K562 (cell line): Measurements from ENCODE around the gene ZNF544. TPM values are rescaled to one million over a fixed set of nuclear protein-coding genes. Genes with fewer than 3 reads are reported as not detected.

Source experiments
- ASH1L ChIP-seq: fragments of 450-650 bp; IDR thresholded peaks from 2 replicates; pipeline ENCODE4 v1.6.1; 2018; ENCODE audit warnings: borderline replicate concordance, mild to moderate bottlenecking, low read depth; ENCODE audit not compliant: partially characterized antibody
- ETV1 ChIP-seq: fragments of 450-650 bp; conservative IDR thresholded peaks from 2 replicates; pipeline ENCODE4 v1.6.1; 2016; ENCODE audit warnings: missing genetic modification characterization, control low read depth, low read depth, missing compliant biosample characterization
- FOSL1 ChIP-seq: fragments of 200-800 bp; sonication (Bioruptor generic); conservative IDR thresholded peaks from 2 replicates; pipeline ENCODE4 v1.6.1; 2016; ENCODE audit warnings: missing genetic modification characterization, missing compliant biosample characterization
- GATAD2A ChIP-seq: fragments of 450-650 bp; IDR thresholded peaks from 2 replicates; pipeline ENCODE4 v1.6.1; 2017
- HDAC3 ChIP-seq: fragments of 450-650 bp; IDR thresholded peaks from 2 replicates; pipeline ENCODE4 v1.6.1; 2018; ENCODE audit warnings: borderline replicate concordance, mild to moderate bottlenecking, moderate library complexity; ENCODE audit not compliant: partially characterized antibody
- KLF13 ChIP-seq: fragments of 450-650 bp; IDR thresholded peaks from 2 replicates; pipeline ENCODE4 v1.6.1; 2016; ENCODE audit warnings: missing genetic modification characterization, low read depth, mild to moderate bottlenecking, missing compliant biosample characterization, moderate library complexity, borderline replicate concordance
- LCOR ChIP-seq: sonication (generic); formaldehyde crosslinking; IDR thresholded peaks from 2 replicates; pipeline ENCODE4 v1.8.0; 2022; ENCODE audit warnings: mild to moderate bottlenecking, missing genetic modification reagents
- MEIS2 ChIP-seq: fragments of 450-650 bp; IDR thresholded peaks from 2 replicates; pipeline ENCODE4 v1.6.1; 2014; ENCODE audit warnings: mild to moderate bottlenecking; ENCODE audit not compliant: partially characterized antibody
- PTRF ChIP-seq: fragments of 450-650 bp; IDR thresholded peaks from 2 replicates; pipeline ENCODE4 v1.6.1; 2016; ENCODE audit warnings: mild to moderate bottlenecking, missing genetic modification characterization, missing compliant biosample characterization
- RAD21 ChIP-seq, 2 experiments: fragments of 250-450 bp in 1 of 2; fragments of 450-650 bp in 1 of 2; sonication (Bioruptor Pico) in 1 of 2; formaldehyde crosslinking in 1 of 2; IDR thresholded peaks in 1 of 2; conservative IDR thresholded peaks in 1 of 2; 2 replicates each; pipeline versions ENCODE4 v1.4.0 to v1.8.0; 2020 to 2022; ENCODE audit warnings: mild to moderate bottlenecking in 2 of 2, moderate library complexity in 1 of 2
- SMARCA5 ChIP-seq: fragments of 450-650 bp; IDR thresholded peaks from 2 replicates; pipeline ENCODE4 v1.6.1; 2016
- SMARCB1 ChIP-seq: IDR thresholded peaks from 2 replicates; pipeline ENCODE4 v1.6.1; 2011; ENCODE audit warnings: improper control_type of control experiment, low read depth; ENCODE audit not compliant: insufficient read length
- TEAD2 ChIP-seq: fragments of 450-650 bp; IDR thresholded peaks from 2 replicates; pipeline ENCODE4 v1.6.1; 2016; ENCODE audit warnings: missing genetic modification characterization, control low read depth, missing compliant biosample characterization
- THRAP3 ChIP-seq: fragments of 450-650 bp; IDR thresholded peaks from 2 replicates; pipeline ENCODE4 v1.6.1; 2016; ENCODE audit warnings: mild to moderate bottlenecking, inconsistent platforms, borderline replicate concordance
- TRIM24 ChIP-seq, 2 experiments: fragments of 450-650 bp; IDR thresholded peaks; 2 replicates each; pipeline ENCODE4 v1.6.1; 2016
- ZC3H8 ChIP-seq: fragments of 450-650 bp; IDR thresholded peaks from 2 replicates; pipeline ENCODE4 v1.6.1; 2017
- polyA plus RNA-seq, 8 experiments: library from polyadenylated mRNA; depleted of rRNA in 4 of 8; stranded (reverse) in 5 of 8; unstranded in 3 of 8; fragments of >200 nt; fragmentation: Nextera tagmentation in 2 of 8; fragmentation: Illumina TruSeq in 1 of 8; extraction: Ambion mirVana in 2 of 8; extraction: Trizol in 1 of 8; gene quantifications; 2 replicates each; pipeline versions ENCODE4 v1.2.1 to v1.2.3, GENCODE V29; 2011 to 2014; ENCODE audit warnings: inconsistent platforms in 1 of 8, missing spikeins in 1 of 8
- total RNA-seq, 7 experiments: library from RNA; depleted of rRNA in 6 of 7; stranded (reverse); fragments of >200 nt in 6 of 7; fragmentation: Illumina TruSeq in 2 of 7; extraction: Trizol in 2 of 7; gene quantifications; 2 replicates each; pipeline versions ENCODE4 v1.2.1 to v1.2.3, GENCODE V29; 2011 to 2021; ENCODE audit warnings: low replicate concordance in 1 of 7
- TF ChIP-seq, protein P1 (sequence below): fragments of 450-650 bp; IDR thresholded peaks from 2 replicates; pipeline ENCODE4 v1.6.1; 2016; ENCODE audit warnings: missing biosample characterization, missing genetic modification characterization
- TF ChIP-seq, protein P2 (sequence below): fragments of 450-650 bp; IDR thresholded peaks from 2 replicates; pipeline ENCODE4 v1.7.1; 2018; ENCODE audit warnings: mild to moderate bottlenecking, low read depth; ENCODE audit not compliant: partially characterized antibody
- TF ChIP-seq, protein P3 (sequence below): IDR thresholded peaks from 2 replicates; pipeline ENCODE4 v1.6.1; 2016; ENCODE audit warnings: missing genetic modification characterization, missing compliant biosample characterization
- TF ChIP-seq, protein P4 (sequence below): fragments of 450-650 bp; conservative IDR thresholded peaks from 2 replicates; pipeline ENCODE4 v1.6.1; 2016; ENCODE audit warnings: missing genetic modification characterization, low read depth, mild to moderate bottlenecking, control low read depth, missing compliant biosample characterization

ZNF544 gene
- total and polyA plus RNA-seq, 9 of the 15 experiments (the other 6 are each of a cell fraction or from before 2014, with no cell fraction given) = 23.6 to 59.0 (median 41.4) TPM

DNA sequence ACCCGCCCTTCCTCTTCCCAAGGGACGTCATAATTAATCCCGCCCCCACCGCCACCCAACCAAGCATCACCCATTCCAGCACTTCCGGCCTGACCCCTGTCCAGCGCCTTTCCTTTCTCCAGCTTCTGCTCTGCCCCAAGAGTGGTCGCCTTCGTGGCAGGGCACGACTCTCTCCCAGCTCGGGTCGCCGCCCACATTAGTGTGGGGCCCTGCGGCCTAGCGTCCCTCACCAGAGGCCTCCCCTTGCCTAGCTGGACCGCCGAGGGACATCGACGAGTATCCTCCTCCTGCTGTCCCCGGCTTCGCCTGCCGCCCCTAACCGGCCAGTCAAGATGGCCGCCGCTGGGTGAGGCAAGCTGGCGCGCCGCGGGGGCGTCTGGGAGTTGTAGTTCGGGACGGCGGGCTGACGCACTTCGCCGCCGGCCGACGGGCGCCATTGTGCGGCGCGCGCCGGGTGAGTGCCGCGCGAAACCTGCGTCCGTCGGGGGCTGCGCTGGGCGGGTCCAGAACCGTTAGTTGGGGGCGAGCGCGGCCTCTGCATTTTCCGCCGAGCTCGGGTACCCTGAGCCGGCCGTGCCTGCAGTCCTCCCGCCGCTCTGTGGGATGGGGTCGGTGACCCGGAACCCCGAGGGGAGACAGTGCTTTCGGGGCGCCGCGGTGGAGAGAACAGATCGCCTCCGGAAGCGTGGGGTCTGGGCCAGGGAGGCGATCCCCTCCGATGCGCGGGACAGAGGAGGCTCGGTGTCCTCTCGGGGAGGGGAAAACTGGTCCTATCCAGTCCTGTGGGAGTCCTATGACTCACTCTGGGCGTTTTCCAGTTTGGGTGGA lies 45.5 kb upstream of the ZNF544 start, which contains the start of gene ZNF274 (continued):
- TF ChIP-seq, protein P1, sequence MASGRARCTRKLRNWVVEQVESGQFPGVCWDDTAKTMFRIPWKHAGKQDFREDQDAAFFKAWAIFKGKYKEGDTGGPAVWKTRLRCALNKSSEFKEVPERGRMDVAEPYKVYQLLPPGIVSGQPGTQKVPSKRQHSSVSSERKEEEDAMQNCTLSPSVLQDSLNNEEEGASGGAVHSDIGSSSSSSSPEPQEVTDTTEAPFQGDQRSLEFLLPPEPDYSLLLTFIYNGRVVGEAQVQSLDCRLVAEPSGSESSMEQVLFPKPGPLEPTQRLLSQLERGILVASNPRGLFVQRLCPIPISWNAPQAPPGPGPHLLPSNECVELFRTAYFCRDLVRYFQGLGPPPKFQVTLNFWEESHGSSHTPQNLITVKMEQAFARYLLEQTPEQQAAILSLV (tag) = no peak; the same call in 1 of the 2 replicates
- 0 out of 2 replicates have a peak, but pooled peaks have one; percentile 59 for TF ChIP-seq LCOR (CRISPR knock-in tag)
- TF ChIP-seq RAD21 (CRISPR knock-in tag; conservative IDR thresholded peaks at IDR 0.05 in 1 of 2, IDR thresholded peaks at IDR 0.05 in 1 of 2) = no peak
- TF ChIP-seq SMARCA5 = peak; percentile 69
- TF ChIP-seq TRIM24 (IDR thresholded peaks at IDR 0.05) = no peak; a peak in 1 of 4 replicates
- TF ChIP-seq, protein P2, sequence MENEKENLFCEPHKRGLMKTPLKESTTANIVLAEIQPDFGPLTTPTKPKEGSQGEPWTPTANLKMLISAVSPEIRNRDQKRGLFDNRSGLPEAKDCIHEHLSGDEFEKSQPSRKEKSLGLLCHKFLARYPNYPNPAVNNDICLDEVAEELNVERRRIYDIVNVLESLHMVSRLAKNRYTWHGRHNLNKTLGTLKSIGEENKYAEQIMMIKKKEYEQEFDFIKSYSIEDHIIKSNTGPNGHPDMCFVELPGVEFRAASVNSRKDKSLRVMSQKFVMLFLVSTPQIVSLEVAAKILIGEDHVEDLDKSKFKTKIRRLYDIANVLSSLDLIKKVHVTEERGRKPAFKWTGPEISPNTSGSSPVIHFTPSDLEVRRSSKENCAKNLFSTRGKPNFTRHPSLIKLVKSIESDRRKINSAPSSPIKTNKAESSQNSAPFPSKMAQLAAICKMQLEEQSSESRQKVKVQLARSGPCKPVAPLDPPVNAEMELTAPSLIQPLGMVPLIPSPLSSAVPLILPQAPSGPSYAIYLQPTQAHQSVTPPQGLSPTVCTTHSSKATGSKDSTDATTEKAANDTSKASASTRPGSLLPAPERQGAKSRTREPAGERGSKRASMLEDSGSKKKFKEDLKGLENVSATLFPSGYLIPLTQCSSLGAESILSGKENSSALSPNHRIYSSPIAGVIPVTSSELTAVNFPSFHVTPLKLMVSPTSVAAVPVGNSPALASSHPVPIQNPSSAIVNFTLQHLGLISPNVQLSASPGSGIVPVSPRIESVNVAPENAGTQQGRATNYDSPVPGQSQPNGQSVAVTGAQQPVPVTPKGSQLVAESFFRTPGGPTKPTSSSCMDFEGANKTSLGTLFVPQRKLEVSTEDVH = peak; percentile 49
- TF ChIP-seq KLF13 = 0 out of 2 replicates have a peak, but pooled peaks have one; percentile 23
- TF ChIP-seq, protein P3, sequence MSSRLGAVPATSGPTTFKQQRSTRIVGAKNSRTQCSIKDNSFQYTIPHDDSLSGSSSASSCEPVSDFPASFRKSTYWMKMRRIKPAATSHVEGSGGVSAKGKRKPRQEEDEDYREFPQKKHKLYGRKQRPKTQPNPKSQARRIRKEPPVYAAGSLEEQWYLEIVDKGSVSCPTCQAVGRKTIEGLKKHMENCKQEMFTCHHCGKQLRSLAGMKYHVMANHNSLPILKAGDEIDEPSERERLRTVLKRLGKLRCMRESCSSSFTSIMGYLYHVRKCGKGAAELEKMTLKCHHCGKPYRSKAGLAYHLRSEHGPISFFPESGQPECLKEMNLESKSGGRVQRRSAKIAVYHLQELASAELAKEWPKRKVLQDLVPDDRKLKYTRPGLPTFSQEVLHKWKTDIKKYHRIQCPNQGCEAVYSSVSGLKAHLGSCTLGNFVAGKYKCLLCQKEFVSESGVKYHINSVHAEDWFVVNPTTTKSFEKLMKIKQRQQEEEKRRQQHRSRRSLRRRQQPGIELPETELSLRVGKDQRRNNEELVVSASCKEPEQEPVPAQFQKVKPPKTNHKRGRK (tag) = no peak
- TF ChIP-seq, protein P4, sequence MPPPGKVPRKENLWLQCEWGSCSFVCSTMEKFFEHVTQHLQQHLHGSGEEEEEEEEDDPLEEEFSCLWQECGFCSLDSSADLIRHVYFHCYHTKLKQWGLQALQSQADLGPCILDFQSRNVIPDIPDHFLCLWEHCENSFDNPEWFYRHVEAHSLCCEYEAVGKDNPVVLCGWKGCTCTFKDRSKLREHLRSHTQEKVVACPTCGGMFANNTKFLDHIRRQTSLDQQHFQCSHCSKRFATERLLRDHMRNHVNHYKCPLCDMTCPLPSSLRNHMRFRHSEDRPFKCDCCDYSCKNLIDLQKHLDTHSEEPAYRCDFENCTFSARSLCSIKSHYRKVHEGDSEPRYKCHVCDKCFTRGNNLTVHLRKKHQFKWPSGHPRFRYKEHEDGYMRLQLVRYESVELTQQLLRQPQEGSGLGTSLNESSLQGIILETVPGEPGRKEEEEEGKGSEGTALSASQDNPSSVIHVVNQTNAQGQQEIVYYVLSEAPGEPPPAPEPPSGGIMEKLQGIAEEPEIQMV (tag) = no peak
- no peak for TF ChIP-seq ASH1L
- peak; percentile 67; the same call in 1 of the 2 replicates for TF ChIP-seq GATAD2A
- TF ChIP-seq SMARCB1 = no peak
- peak; percentile 85 for TF ChIP-seq ETV1 (tag)
- no peak for TF ChIP-seq HDAC3
- no peak for TF ChIP-seq TEAD2
- no peak for TF ChIP-seq PTRF (tag)
- TF ChIP-seq MEIS2 = no peak
- TF ChIP-seq ZC3H8 = no peak
- TF ChIP-seq FOSL1 (tag) = peak; percentile 99
- TF ChIP-seq THRAP3 = no peak
